Peyer's patch (tissue), 4 donors: ENCODE results near the gene CMTM4.

Experiments used
- CTCF ChIP-seq, 6 experiments: fragments of 450-650 bp in 4 of 6; fragments of 200-600 bp in 2 of 6; sonication (generic) in 1 of 6; IDR thresholded peaks; one replicate each; pipeline ENCODE4 v1.5.1; 2017 to 2019; ENCODE audit warnings: antibody characterized with exemption in 6 of 6, mild to moderate bottlenecking in 3 of 6, moderate library complexity in 1 of 6
- POLR2A ChIP-seq, 2 donors: fragments of 450-650 bp; IDR thresholded peaks; one replicate each; pipeline ENCODE4 v1.5.1; 2017; ENCODE audit warnings: antibody characterized with exemption in 2 of 2, mild to moderate bottlenecking in 2 of 2, moderate library complexity in 2 of 2

GRCh38 chr16:66587881-66588600 is 108.5 kb downstream of the CMTM4 start:
- TF ChIP-seq CTCF (IDR thresholded peaks at IDR 0.05) (no peak), POLR2A (IDR thresholded peaks at IDR 0.05) (no peak)
